ACHN (cell line): ENCODE measurements around the gene S100A16.
"Not testable (repeated sequence)": the region's sequence is repeated elsewhere in the genome, so short reads cannot be mapped to it uniquely, and the experiment has no call there.

Source experiments
- DNase-seq: peaks from one replicate; pipeline ENCODE4 v3.0.0-alpha.2; 2015
- in situ Hi-C: cut with HindIII; loops from 2 replicates; pipeline ENCODE4 v1.10.0; 2017; ENCODE audit warnings: low sequenced_read_pairs, low pct_ligation_motif_present, low pct_unique_long_range_greater_than_20kb

The S100A16 gene

DNA sequence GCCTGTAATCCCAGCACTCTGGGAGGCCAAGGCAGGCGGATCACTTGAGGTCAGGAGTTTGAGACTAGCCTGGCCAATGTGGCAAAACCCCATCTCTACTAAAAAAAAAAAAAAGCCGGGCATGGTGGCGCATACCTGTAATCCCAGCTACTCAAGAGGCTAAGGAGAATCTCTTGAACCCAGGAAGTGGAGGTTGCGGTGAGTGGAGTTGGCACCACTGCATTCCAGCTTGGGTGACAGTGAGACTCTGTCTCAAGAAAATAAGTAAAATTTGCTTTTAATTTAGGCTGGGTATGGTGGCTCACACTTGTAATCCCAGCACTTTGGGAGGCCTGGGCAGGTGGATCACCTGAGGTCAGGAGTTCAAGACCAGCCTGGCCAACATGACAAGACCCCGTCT, 27.3 kb upstream of the S100A16 start:
- in situ Hi-C loops, DNase-seq: not testable (repeated sequence)

DNA sequence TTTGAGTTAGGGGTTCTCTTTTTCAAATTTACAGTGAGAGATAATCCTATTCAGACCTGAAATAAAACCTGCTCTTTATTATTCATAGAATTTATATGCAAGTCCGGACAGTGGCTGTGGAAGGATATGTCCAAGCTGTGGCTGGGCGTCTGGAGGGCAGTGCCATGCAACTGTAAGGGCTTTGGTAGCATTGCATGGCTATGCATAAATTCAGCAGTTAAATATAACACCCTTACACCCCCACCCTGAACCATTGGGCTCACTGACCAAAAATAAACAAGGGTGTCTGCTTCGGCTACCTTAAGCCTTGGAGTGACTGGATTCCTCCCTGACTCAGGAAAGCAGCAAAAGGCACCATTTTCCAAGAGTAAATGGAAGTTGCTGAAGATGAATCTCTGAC, 26.3 kb upstream of the S100A16 start:
- in situ Hi-C loops = no loop called here
- DNase-seq = no peak

GRCh38 chr1:153638261-153638660, 25.3 kb upstream of the S100A16 start:
- no peak for DNase-seq
- in situ Hi-C loops = no loop called here

DNA sequence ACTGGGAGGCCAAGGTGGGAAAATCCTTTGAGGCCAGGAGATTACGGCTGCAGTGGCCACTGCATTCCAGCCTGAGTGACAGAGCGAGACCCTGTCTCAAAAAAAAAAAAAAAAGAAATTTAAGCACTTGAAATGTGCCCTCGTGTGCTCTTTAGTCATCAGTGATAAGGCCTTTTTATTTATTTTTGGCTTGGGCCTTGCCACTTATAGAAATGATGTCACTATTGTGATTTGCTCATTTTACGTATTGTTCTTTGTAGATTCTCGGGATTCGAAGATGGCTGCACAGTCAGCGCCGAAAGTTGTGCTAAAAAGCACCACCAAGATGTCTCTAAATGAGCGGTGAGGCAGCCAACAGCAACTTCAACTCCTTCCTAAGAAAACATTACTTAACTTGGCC, 23.4 kb upstream of the S100A16 start:
- in situ Hi-C loops = no loop called here
- DNase-seq = no peak

- in situ Hi-C loops = no loop called here
- no peak for DNase-seq
Measured at GRCh38 chr1:153635872-153636271, 22.9 kb upstream of the S100A16 start.

- in situ Hi-C loops = no loop called here
- DNase-seq = peak; percentile 99
Measured at GRCh38 chr1:153633754-153634665, 21.1 kb upstream of the S100A16 start, which contains the start of gene CHTOP. Gene CHTOP, plus strand, starts transcription at chr1:153634066. Its CDS starts 2,523 bp downstream, at chr1:153636589.

GRCh38 chr1:153633161-153633753, 20.3 kb upstream of the S100A16 start:
- DNase-seq = no peak
- in situ Hi-C loops = no loop called here

GRCh38 chr1:153631047-153632022, 18.4 kb upstream of the S100A16 start:
- DNase-seq = no peak
- in situ Hi-C loops = no loop called here

DNA sequence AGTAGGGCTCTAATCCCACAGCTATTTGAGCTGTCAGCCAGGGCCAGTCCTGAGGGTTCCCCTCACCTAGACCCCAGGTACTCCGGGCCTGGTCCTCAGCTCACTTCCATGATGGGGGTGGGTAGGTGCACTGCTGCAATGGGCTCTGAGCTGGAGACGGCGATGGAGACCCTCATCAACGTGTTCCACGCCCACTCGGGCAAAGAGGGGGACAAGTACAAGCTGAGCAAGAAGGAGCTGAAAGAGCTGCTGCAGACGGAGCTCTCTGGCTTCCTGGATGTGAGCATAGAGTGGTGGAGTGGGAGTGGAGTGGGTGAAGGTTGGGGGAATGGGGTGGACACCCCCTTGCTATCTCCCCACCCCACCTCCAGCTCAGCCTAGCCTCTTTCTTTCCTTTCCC, 17.4 kb upstream of the S100A16 start:
- in situ Hi-C loops = no loop called here

GRCh38 chr1:153629971-153630370, 17.0 kb upstream of the S100A16 start:
- in situ Hi-C loops = no loop called here
- DNase-seq = no peak

More for the DNA sequence above, 17.4 kb upstream of the S100A16 start:
- DNase-seq = no peak

GRCh38 chr1:153629343-153629665, 16.4 kb upstream of the S100A16 start:
- DNase-seq = no peak
- in situ Hi-C loops = no loop called here

DNA sequence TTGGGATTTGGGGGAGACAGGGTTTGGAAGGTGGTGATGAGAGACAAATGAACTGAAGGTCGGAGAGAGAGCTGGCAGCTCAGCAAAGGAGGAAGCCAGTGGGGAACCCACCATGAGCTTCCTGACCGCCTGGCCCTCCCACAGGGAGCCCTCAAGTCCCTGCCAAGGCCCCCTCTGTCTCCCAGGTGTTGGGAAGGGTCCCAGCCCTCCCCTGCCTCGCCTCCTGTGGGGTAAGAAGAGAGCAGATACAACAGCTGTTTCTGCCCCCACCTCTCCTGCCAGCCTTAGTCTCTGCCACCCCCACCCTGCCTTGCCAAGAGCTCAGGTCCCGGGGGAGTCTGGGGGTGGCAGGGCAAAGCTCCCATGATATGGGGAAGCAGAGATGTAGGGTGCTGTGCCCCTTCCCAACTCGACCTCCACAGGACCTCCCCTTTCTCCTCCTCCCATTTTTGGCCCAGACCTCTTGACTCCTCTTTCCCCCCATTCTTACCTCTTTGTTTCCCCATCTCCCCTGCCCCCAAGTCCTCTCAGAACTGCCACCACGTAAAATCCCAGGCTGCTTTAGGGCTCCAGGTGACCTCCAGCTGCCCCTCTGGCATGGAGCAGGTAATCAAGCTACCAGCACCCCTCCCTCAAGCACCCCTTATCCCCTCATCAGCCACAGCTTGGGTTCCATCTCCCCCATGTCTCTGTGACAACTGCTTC, 15.9 kb upstream of the S100A16 start:
- in situ Hi-C loops = no loop called here
- DNase-seq = no peak

DNA sequence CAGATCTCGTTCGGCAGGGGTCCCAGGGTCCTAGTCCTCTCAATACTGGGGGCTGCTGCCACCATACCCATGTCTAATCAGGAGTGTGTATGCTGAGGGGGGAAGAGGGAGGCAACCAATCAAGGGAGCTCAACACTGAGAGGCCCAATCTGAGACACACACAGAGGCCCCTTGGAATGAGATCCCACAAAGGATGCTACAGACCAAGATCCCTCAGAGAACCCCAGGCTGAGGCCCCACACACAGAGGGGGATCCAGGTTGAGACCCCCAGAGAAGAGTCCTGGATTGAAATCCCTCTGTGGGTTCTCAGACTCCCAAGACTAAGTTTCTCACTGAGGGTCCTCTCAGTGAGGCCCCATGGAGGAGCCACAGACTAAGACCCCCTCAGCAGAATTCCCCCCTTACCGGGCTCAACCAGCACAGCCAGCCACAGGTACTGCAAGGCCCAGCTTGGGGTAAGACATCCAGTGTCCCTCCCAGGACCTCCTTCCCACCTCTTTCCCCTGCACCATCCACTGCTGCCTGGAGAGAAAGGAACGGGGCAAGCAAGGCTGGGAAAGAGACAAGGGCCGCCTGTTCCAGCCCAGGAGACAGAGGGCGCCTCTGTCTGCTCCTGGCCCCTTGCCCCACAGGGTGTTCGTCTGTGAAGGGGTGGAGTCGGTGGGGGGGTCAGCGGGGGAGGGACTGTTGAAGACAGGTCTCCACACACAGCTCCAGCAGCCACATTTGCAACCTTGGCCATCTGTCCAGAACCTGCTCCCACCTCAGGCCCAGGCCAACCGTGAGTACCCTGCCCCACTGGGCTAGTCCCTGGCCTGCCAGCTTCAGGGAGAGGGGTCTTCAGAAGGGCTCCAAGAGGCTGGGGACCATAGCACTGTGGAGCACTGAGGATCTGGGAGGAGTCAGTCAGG, 15.0 kb upstream of the S100A16 start, which contains the start of gene S100A1:
S100A1 (plus strand) TSS at position 720 of the 912 bp plus-strand sequence. CDS start 2,088 bp downstream, outside the sequence.
- in situ Hi-C loops = no loop called here
- peak; percentile 15 for DNase-seq

DNA sequence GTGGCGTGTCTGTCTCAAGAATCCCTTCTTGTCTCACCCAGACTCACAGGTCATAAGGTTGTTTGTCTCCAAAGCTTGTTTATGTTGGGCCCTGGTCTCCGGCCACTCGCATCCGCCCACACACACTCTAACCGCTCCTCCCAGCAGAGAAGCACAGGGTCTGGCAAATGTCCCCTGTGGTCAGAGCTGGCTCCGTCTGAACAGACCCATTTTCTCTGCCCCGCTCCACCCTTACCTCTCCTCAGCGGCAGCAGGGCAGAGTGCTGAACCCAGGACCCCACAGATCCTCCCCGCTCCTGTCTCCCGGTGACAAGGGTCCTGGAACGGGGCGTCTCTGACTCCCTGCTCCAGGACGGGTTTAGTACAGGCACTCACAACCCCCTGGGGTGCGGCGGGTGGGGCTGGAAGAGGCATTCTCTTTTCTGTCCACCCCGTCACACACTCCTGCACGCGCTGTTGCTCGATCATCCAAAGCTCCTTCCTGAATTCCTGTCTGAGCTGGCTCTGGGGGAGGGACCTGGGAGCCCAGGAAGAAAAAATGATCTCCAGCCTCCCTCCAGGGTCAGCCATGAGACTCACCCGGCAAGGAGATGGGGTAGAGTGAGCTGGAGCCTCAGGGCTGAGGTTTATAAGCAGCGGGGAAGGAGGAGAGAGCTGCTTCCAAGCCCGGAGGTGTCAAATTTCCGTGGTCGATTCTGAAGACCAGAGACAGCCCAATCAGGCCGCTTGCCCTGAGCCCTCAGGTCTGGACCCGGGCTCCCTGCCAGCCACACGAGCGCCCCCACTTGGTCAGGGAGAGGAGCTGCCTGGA, 14.2 kb upstream of the S100A16 start, which contains the start of gene S100A13:
S100A13 (minus strand) TSS at position 602 of the 811 bp plus-strand sequence. CDS start 1,033 bp downstream, outside the sequence.
- in situ Hi-C loops = no loop called here
- DNase-seq = peak; percentile 98

- in situ Hi-C loops = no loop called here
- DNase-seq = no peak
Measured at GRCh38 chr1:153626477-153626903, 13.6 kb upstream of the S100A16 start.

DNA sequence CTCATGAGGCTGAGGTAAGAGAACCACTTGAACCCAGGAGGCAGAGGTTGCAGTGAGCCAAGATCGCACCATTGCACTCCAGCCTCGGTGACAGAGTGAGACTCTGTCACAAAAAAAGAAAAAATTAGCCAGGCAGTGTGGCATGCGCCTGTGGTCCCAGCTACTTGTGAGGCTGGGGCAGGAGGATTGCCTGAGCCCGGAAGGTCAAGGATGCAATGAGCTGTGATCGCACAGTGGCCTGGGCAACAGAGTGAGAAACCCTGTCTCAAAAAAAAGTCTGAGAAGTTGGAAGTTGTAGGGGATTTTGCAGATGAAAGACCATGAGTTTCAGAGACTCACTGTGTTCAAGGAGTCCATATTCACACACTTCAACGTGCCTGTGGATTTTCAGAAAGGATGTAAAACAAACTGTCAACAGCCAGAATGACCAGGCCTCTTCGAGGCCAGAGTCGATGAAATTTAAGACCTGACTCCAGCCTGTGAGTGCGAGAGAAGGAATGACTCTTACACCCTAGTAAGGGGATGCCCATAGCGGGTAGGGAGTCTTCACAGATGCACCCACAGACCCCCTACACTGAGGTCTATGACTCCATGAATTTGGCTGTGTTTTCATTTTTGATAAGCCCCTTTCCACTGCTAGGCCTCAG, 12.2 kb upstream of the S100A16 start:
- in situ Hi-C loops = no loop called here
- DNase-seq = no peak
